GM18858 (cell line): ENCODE results near the gene PNPLA1.

Experiments used
- ATAC-seq: cut with Tn5 transposase; IDR thresholded peaks from one replicate; pipeline ENCODE4 v1.9.1; 2021; ENCODE audit not compliant: unreplicated experiment

Gene PNPLA1

DNA sequence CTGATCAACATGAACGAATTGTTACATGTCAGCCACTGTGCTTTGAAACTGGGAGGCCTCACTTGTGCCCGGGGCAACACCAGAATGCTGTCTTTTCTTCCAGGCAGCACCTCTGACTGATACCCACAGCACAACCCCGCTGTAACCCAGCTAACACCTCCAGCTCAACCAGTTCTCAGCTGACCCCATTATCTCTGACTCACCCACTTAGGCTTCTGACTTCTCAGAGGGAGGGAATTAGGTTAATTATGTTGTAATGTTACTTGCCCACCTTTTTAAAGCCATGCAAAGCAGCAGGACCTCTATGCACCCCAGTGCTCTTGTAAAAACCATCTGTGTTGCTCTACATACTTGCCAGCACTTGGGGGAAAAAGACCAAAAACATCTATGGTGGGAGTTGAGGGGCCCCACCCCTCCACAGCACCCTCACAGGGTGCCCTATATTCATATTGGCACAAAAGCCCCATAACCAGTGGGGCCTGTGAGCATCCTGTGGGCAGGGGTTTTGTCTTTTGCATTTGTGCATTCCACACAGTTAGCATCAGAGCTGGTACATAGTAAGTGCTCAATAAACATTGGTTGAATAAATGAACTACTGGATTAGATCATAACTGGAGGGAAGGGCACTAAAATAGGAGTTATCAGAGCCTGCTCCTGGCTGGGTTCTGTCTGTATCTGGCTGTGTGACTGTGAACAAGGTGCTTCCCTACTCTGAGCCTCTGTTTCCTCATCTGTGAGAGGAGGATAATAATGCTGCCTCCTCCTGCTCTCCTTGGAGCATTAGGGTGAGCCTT is 44.6 kb downstream of the PNPLA1 start:
- ATAC-seq = no peak

GRCh38 chr6:36315921-36316320 is 46.1 kb downstream of the PNPLA1 start:
- ATAC-seq = no peak

DNA sequence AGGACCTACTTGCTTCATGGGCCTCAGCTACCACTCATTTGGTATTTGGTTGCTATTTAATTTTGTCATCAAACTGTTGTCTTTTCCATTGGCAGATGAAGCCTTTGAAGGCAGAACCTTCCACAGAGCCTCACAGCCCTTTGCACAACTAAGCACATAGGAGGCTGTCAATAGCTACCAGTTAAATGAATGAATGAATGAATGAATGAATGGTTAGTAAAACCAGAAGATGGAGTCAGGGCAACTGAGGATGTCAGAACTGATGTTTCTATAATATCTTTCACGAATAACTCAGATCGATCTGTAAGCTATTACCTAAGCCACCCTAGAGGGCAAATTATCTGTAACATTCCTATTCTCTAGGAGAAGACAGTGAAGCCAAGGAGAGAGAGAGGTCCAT is 47.8 kb downstream of the PNPLA1 start:
- ATAC-seq = no peak

DNA sequence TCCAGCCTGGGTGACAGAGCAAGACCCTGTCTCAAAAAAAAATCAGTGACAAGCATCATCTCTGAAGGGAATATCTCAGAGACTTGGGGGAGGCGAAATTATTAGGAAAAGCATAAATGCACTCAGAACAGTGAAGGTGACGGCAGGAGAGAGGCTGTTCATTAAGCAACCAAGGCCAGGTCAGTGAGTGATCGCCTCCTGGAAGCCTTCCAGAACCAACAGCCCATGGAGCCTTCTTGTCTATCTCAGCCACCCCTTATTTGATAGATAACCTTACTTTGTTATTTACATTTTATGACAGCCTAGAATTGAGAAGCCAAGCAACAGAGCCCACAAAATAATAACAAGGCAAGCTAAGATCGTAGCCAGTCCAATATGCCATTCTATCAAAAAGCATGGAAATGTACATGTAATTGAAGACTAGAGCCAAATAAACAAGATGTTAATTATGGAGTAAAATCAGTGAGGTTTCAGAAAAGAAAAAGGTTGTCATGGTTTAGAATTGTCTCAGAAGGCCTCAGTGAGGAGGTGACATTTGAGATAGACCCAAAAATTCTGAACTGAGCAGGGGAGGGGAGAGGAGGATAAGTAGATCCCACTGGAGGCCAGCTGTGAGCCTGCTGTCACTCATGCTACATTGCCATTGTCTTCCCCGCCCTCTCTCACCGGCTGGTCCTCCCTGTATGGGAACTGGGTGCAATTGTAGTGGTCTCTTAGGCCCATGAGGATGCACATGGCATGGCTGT is 49.0 kb downstream of the PNPLA1 start:
- ATAC-seq = no peak

GRCh38 chr6:36319436-36319762 is 49.5 kb downstream of the PNPLA1 start:
- no peak for ATAC-seq

DNA sequence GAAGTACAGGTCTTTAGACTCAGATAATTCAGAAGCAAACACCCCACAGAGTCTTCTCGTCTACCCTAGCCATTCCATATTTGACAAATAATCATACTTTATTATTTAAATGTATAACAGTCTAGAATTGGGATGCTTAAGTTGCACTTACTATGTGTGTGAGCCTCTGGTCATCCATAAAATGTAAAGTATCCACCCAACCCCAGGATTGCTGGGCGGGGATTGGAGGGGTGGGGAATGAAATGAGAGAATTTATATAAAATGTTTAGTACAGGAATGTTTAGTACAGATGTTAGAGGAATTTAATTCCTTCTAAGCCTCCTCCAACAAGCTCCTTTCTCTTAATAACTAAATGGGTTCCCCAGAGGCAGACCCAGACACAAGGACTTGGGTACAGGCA is 50.0 kb downstream of the PNPLA1 start:
- ATAC-seq = no peak

DNA sequence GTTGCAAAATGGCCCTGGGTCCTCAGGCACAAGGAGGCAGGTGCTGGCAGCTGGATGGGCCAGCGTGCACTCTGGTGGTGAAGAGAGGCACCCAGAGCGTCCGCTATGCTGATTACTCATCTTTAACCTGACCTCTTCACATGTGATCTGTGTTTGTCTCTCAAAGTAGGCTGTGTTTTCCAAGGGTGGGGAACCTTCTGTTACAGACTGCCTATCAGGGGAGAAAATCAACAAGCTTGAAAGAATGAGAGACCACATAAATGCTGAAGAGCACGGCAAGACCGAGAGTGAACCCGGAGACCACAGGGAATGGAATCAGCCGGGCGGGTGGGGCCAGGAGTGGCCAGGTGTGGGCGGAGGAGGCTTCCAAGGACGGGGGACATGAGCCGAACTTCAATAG is 50.6 kb downstream of the PNPLA1 start:
- ATAC-seq = no peak

- no peak for ATAC-seq
Observed at GRCh38 chr6:36322591-36322990, 52.7 kb downstream of the PNPLA1 start.

GRCh38 chr6:36323062-36323461 is 53.2 kb downstream of the PNPLA1 start:
- no peak for ATAC-seq

DNA sequence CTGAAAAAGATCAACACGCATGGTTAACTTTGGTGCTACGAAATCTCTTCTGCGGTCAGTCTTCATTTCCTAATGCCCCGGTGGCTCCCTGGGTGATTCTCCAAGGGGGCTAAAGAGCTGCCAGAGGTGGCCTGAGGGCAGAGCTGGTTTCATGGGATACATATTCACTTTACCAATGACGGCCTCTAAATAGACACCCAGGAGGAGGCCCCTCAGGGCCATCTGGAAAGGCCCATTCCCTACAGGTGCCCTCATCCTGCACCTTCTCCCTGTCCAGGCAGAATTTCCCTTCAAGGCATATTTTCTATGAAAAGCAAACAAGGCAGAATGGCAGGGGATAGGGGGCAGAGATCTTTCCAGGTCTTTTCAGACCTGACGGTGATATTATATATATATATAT is 54.3 kb downstream of the PNPLA1 start:
- ATAC-seq = no peak

- ATAC-seq = no peak
Observed at GRCh38 chr6:36324715-36325114, 54.9 kb downstream of the PNPLA1 start.

GRCh38 chr6:36326356-36326995 is 56.6 kb downstream of the PNPLA1 start:
- no peak for ATAC-seq

- no peak for ATAC-seq
Observed at GRCh38 chr6:36327226-36327918, 57.5 kb downstream of the PNPLA1 start.

- ATAC-seq = no peak
Observed at GRCh38 chr6:36327919-36328236, 58.0 kb downstream of the PNPLA1 start.

- ATAC-seq = no peak
Observed at GRCh38 chr6:36328600-36328999, 58.7 kb downstream of the PNPLA1 start.

DNA sequence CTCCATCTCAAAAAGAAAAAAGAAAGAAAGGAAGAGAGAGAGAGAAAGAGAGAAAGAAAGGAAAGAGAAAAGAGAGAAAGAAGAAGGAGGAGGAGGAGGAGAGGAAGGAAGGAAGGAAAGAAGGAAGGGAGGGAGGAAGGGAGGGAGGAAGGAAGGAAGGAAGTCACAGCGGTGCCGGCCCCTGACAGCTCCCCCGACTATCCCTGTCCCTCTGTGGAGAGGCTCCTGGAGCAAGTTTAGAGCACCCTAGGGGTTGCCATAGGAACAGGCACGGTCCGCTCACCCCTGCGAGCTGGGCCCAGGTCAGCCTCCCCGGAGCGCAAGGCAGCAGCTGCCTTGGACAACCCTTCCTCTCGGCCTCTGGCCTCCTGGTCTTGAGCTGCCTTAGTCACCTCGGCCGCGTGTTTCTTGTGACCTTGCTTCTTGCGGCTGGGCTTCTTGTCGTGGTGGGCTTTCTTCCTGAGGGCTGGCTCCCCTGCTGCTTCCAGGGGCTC is 60.0 kb downstream of the PNPLA1 start:
- ATAC-seq = no peak

- no peak for ATAC-seq
Observed at GRCh38 chr6:36330366-36330765, 60.5 kb downstream of the PNPLA1 start.

DNA sequence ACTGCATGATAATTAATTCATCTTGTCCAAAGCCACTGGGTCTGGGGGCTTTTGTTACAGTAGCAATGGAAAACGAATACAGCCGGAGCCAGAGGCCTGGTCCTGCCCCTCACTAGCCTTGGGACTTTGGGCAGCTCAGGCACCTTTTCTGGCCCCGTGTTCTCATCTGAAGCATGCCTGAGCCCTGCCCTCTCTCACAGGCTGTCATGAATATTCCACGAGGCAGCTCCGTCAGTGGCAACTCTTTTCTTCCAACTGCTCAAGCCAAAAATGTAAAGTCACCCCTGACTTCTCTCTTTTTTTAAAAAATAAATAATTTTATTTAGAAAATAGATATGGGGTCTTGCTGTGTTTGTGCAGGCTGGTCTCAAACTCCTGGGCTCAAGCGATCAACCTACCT is 61.5 kb downstream of the PNPLA1 start:
- ATAC-seq = no peak

GRCh38 chr6:36333171-36333895 is 63.5 kb downstream of the PNPLA1 start:
- ATAC-seq = no peak

DNA sequence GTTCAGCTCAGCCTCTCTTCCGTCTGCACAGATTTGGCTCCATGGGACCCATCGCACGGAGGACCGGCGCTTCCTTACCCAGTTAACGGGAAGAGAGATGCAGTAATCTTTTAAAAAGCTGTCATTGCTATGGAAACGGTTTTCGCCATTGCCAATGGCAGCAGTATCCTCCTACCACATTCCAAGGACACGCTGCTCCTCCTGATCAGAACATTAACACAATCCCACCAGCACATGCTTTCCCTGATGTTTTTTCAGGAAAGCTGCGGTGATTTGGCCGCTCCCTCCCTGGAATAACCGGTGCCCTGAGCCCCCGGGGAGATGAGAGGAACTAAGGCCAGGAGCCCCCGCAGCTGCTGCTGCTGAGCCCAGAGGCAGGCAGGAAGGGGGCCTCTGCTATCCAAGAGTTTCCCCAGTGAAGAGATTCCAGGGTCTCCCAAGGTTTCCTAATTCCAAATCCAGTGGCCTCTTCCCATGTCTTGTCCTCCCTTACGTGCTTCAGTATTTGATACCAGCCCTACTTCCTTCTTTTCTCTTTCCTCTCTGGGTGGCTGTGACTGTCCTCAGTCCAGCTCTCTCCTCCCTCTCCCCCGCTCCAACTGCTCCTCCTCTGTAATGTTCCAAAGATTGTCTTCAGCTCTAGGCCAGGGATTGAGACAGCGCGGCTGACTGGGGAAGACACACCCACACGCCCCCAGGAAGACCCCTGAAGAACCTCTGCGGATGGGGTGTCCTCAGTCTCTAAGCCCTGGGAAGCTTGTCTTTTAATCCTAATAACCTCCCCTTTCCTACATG is 64.3 kb downstream of the PNPLA1 start:
- ATAC-seq = no peak
